ENCODE measurements around the gene GRIN2C.
A peak's percentile ranks its signal among the peaks of the same experiment; 100 is the strongest.

Gene GRIN2C

GRCh38 chr17:74851612-74852236 lies 8.0 kb downstream of the GRIN2C start:
- no peak overlapping the region for H4K8ac ChIP-seq (ENCODE audit: low read depth, low read length)
- no peak overlapping the region for H3K14ac ChIP-seq (ENCODE audit: low read length)
- no peak overlapping the region for H4K91ac ChIP-seq (ENCODE audit: low read depth, low read length, poor library complexity)
- no peak overlapping the region for H3K4ac ChIP-seq (ENCODE audit: low read length)
- no peak overlapping the region for H2AK5ac ChIP-seq (ENCODE audit: low read depth, low read length)
- peak overlapping the region; percentile 89 for H2AFZ ChIP-seq (ENCODE audit: low read length)
- H3K79me1 ChIP-seq (ENCODE audit: low read depth, low read length) = peaks cover 3% of the 10 kb centered on the region
- no peak overlapping the region for H3K4me2 ChIP-seq (ENCODE audit: insufficient read depth, low read length, poor library complexity, severe bottlenecking)
- H2BK12ac ChIP-seq (ENCODE audit: low read length) = no peak overlapping the region
- no CpG with 5 or more reads among the region's 29 CpGs for WGBS, 2 donors (ENCODE audit: extremely low coverage in 2 of 2, insufficient read length in 2 of 2, insufficient replicate concordance in 1 of 2)
- peak overlapping the region; percentile 44 for H3K23ac ChIP-seq (ENCODE audit: low read depth, low read length, poor library complexity)
- peak overlapping the region in 1 of 2 donors; percentile 42 for H3K4me3 ChIP-seq (ENCODE audit: low read length in 2 of 2)
- H3K18ac ChIP-seq (ENCODE audit: low read length) = peak overlapping the region; percentile 28
- no peak for DNase-seq (ENCODE audit: low spot score)
- H3K36me3 ChIP-seq (replicated peaks in 1 of 2; ENCODE audit: control insufficient read depth in 2 of 2, insufficient read depth in 2 of 2, low read length in 2 of 2) = no peaks in the 10 kb centered on the region
- H2BK120ac ChIP-seq (ENCODE audit: low read depth, low read length) = no peak overlapping the region
- H3K4me1 ChIP-seq (ENCODE audit: control insufficient read depth in 2 of 2, insufficient read depth in 1 of 2, low read depth in 1 of 2, low read length in 2 of 2) = peaks cover 4 to 6% of the 10 kb centered on the region in 2 donors
- peaks cover 0 to 2% of the 10 kb centered on the region in 2 donors for H3K9me3 ChIP-seq (replicated peaks in 1 of 2; ENCODE audit: control insufficient read depth in 2 of 2, insufficient read depth in 1 of 2, low read depth in 1 of 2, low read length in 2 of 2)
- H2BK5ac ChIP-seq (ENCODE audit: low read length) = no peak overlapping the region
- no peak overlapping the region for H2BK15ac ChIP-seq (ENCODE audit: low read length)
- H3K27ac ChIP-seq (replicated peaks; ENCODE audit: low read length) = no peak overlapping the region
- peaks cover 0 to 66% (median 59%) of the 10 kb centered on the region in 3 experiments for H3K27me3 ChIP-seq (ENCODE audit: control insufficient read depth in 3 of 3, insufficient read depth in 3 of 3, low read depth in 1 of 3, low read length in 3 of 3)
- H3K9ac ChIP-seq (ENCODE audit: low read depth, low read length, poor library complexity) = no peak overlapping the region

- H2BK120ac ChIP-seq (ENCODE audit: low read depth, low read length) = no peak overlapping the region
- no peak overlapping the region for H3K23ac ChIP-seq (ENCODE audit: low read depth, low read length, poor library complexity)
- peaks cover 0 to 2% of the 10 kb centered on the region in 2 donors for H3K9me3 ChIP-seq (replicated peaks in 1 of 2; ENCODE audit: control insufficient read depth in 2 of 2, insufficient read depth in 1 of 2, low read depth in 1 of 2, low read length in 2 of 2)
- peaks cover 0 to 63% (median 61%) of the 10 kb centered on the region in 3 experiments for H3K27me3 ChIP-seq (ENCODE audit: control insufficient read depth in 3 of 3, insufficient read depth in 3 of 3, low read depth in 1 of 3, low read length in 3 of 3)
- DNase-seq (ENCODE audit: low spot score) = no peak
- no peak overlapping the region for H3K14ac ChIP-seq (ENCODE audit: low read length)
- H2BK12ac ChIP-seq (ENCODE audit: low read length) = no peak overlapping the region
- H2BK5ac ChIP-seq (ENCODE audit: low read length) = no peak overlapping the region
- H3K27ac ChIP-seq (replicated peaks; ENCODE audit: low read length) = no peak overlapping the region
- H3K4me3 ChIP-seq (ENCODE audit: low read length in 2 of 2) = no peak overlapping the region
- H2AK5ac ChIP-seq (ENCODE audit: low read depth, low read length) = no peak overlapping the region
- no peak overlapping the region for H4K8ac ChIP-seq (ENCODE audit: low read depth, low read length)
- H3K4me1 ChIP-seq (ENCODE audit: control insufficient read depth in 2 of 2, insufficient read depth in 1 of 2, low read depth in 1 of 2, low read length in 2 of 2) = peaks cover 4 to 6% of the 10 kb centered on the region in 2 donors
- no CpG with 5 or more reads among the region's 3 CpGs for WGBS, 2 donors (ENCODE audit: extremely low coverage in 2 of 2, insufficient read length in 2 of 2, insufficient replicate concordance in 1 of 2)
- no peak overlapping the region for H4K91ac ChIP-seq (ENCODE audit: low read depth, low read length, poor library complexity)
- H3K4ac ChIP-seq (ENCODE audit: low read length) = no peak overlapping the region
- H2BK15ac ChIP-seq (ENCODE audit: low read length) = no peak overlapping the region
- H2AFZ ChIP-seq (ENCODE audit: low read length) = no peak overlapping the region
- no peak overlapping the region for H3K9ac ChIP-seq (ENCODE audit: low read depth, low read length, poor library complexity)
- no peaks in the 10 kb centered on the region for H3K36me3 ChIP-seq (replicated peaks in 1 of 2; ENCODE audit: control insufficient read depth in 2 of 2, insufficient read depth in 2 of 2, low read length in 2 of 2)
- no peak overlapping the region for H3K18ac ChIP-seq (ENCODE audit: low read length)
- H3K79me1 ChIP-seq (ENCODE audit: low read depth, low read length) = peaks cover 3% of the 10 kb centered on the region
- no peak overlapping the region for H3K4me2 ChIP-seq (ENCODE audit: insufficient read depth, low read length, poor library complexity, severe bottlenecking)
Measured at GRCh38 chr17:74850914-74851313, 8.8 kb downstream of the GRIN2C start.

GRCh38 chr17:74850310-74850709 lies 9.4 kb downstream of the GRIN2C start:
- DNase-seq (ENCODE audit: low spot score) = no peak
- H3K14ac ChIP-seq (ENCODE audit: low read length) = peak overlapping the region; percentile 56
- H3K9me3 ChIP-seq (replicated peaks in 1 of 2; ENCODE audit: control insufficient read depth in 2 of 2, insufficient read depth in 1 of 2, low read depth in 1 of 2, low read length in 2 of 2) = peaks cover 0 to 2% of the 10 kb centered on the region in 2 donors
- H3K36me3 ChIP-seq (replicated peaks in 1 of 2; ENCODE audit: control insufficient read depth in 2 of 2, insufficient read depth in 2 of 2, low read length in 2 of 2) = no peaks in the 10 kb centered on the region
- no peak overlapping the region for H2BK12ac ChIP-seq (ENCODE audit: low read length)
- peaks cover 3% of the 10 kb centered on the region for H3K79me1 ChIP-seq (ENCODE audit: low read depth, low read length)
- H3K4ac ChIP-seq (ENCODE audit: low read length) = no peak overlapping the region
- no peak overlapping the region for H3K4me3 ChIP-seq (ENCODE audit: low read length in 2 of 2)
- peaks cover 0 to 60% (median 57%) of the 10 kb centered on the region in 3 experiments for H3K27me3 ChIP-seq (ENCODE audit: control insufficient read depth in 3 of 3, insufficient read depth in 3 of 3, low read depth in 1 of 3, low read length in 3 of 3)
- no peak overlapping the region for H2BK5ac ChIP-seq (ENCODE audit: low read length)
- no peak overlapping the region for H3K27ac ChIP-seq (replicated peaks; ENCODE audit: low read length)
- H2BK120ac ChIP-seq (ENCODE audit: low read depth, low read length) = peak overlapping the region; percentile 8
- H4K91ac ChIP-seq (ENCODE audit: low read depth, low read length, poor library complexity) = peak overlapping the region; percentile 12
- no CpG with 5 or more reads among the region's 17 CpGs for WGBS, 2 donors (ENCODE audit: extremely low coverage in 2 of 2, insufficient read length in 2 of 2, insufficient replicate concordance in 1 of 2)
- H4K8ac ChIP-seq (ENCODE audit: low read depth, low read length) = no peak overlapping the region
- peak overlapping the region; percentile 71 for H3K18ac ChIP-seq (ENCODE audit: low read length)
- peaks cover 4 to 6% of the 10 kb centered on the region in 2 donors for H3K4me1 ChIP-seq (ENCODE audit: control insufficient read depth in 2 of 2, insufficient read depth in 1 of 2, low read depth in 1 of 2, low read length in 2 of 2)
- H3K4me2 ChIP-seq (ENCODE audit: insufficient read depth, low read length, poor library complexity, severe bottlenecking) = no peak overlapping the region
- peak overlapping the region; percentile 81 for H2AK5ac ChIP-seq (ENCODE audit: low read depth, low read length)
- H3K9ac ChIP-seq (ENCODE audit: low read depth, low read length, poor library complexity) = peak overlapping the region; percentile 4
- peak overlapping the region; percentile 49 for H2BK15ac ChIP-seq (ENCODE audit: low read length)
- no peak overlapping the region for H2AFZ ChIP-seq (ENCODE audit: low read length)
- peak overlapping the region; percentile 55 for H3K23ac ChIP-seq (ENCODE audit: low read depth, low read length, poor library complexity)

GRCh38 chr17:74848656-74849399 lies 10.9 kb downstream of the GRIN2C start:
- H3K9me3 ChIP-seq (replicated peaks in 1 of 2; ENCODE audit: control insufficient read depth in 2 of 2, insufficient read depth in 1 of 2, low read depth in 1 of 2, low read length in 2 of 2) = peaks cover 0 to 2% of the 10 kb centered on the region in 2 donors
- no peak overlapping the region for H3K4ac ChIP-seq (ENCODE audit: low read length)
- no peak overlapping the region for H3K4me2 ChIP-seq (ENCODE audit: insufficient read depth, low read length, poor library complexity, severe bottlenecking)
- DNase-seq (ENCODE audit: low spot score) = no peak
- no CpG with 5 or more reads among the region's 9 CpGs for WGBS, 2 donors (ENCODE audit: extremely low coverage in 2 of 2, insufficient read length in 2 of 2, insufficient replicate concordance in 1 of 2)
- no peak overlapping the region for H3K14ac ChIP-seq (ENCODE audit: low read length)
- no peak overlapping the region for H2BK12ac ChIP-seq (ENCODE audit: low read length)
- no peak overlapping the region for H2BK15ac ChIP-seq (ENCODE audit: low read length)
- no peak overlapping the region for H4K91ac ChIP-seq (ENCODE audit: low read depth, low read length, poor library complexity)
- no peak overlapping the region for H4K8ac ChIP-seq (ENCODE audit: low read depth, low read length)
- no peak overlapping the region for H3K9ac ChIP-seq (ENCODE audit: low read depth, low read length, poor library complexity)
- H2AK5ac ChIP-seq (ENCODE audit: low read depth, low read length) = peak overlapping the region; percentile 37
- no peak overlapping the region for H3K27ac ChIP-seq (replicated peaks; ENCODE audit: low read length)
- peaks cover under 1% of the 10 kb centered on the region for H3K79me1 ChIP-seq (ENCODE audit: low read depth, low read length)
- H3K4me3 ChIP-seq (ENCODE audit: low read length in 2 of 2) = no peak overlapping the region
- peaks cover 0 to 55% (median 44%) of the 10 kb centered on the region in 3 experiments for H3K27me3 ChIP-seq (ENCODE audit: control insufficient read depth in 3 of 3, insufficient read depth in 3 of 3, low read depth in 1 of 3, low read length in 3 of 3)
- no peak overlapping the region for H3K23ac ChIP-seq (ENCODE audit: low read depth, low read length, poor library complexity)
- no peak overlapping the region for H2BK120ac ChIP-seq (ENCODE audit: low read depth, low read length)
- peak overlapping the region; percentile 57 for H3K18ac ChIP-seq (ENCODE audit: low read length)
- H2BK5ac ChIP-seq (ENCODE audit: low read length) = peak overlapping the region; percentile 13
- H2AFZ ChIP-seq (ENCODE audit: low read length) = no peak overlapping the region
- H3K4me1 ChIP-seq (ENCODE audit: control insufficient read depth in 2 of 2, insufficient read depth in 1 of 2, low read depth in 1 of 2, low read length in 2 of 2) = peaks cover 4 to 6% of the 10 kb centered on the region in 2 donors
- no peaks in the 10 kb centered on the region for H3K36me3 ChIP-seq (replicated peaks in 1 of 2; ENCODE audit: control insufficient read depth in 2 of 2, insufficient read depth in 2 of 2, low read length in 2 of 2)

Data from neuronal stem cell (in vitro differentiated cells).